ENCODE measurements around the gene USF1. TPM values are rescaled to one million over a fixed set of nuclear protein-coding genes. Genes with fewer than 3 reads are reported as not detected.
A peak's percentile ranks its signal among the peaks of the same experiment; 100 is the strongest.

USF1 gene
- total RNA-seq, 1 experiment from 2014 or later = 59.2 TPM

GRCh38 chr1:161018631-161018930 is 27.2 kb downstream of the USF1 start:
- Histone ChIP-seq H4K20me1 (ENCODE audit: control insufficient read depth, insufficient read depth, insufficient read length) (no peaks in the 10 kb centered on the region), H3T11ph (ENCODE audit: low read length) (no peak overlapping the region), H4K8ac (replicated peaks; ENCODE audit: insufficient read length, low read depth, low read length) (no peak overlapping the region), H3K27ac (ENCODE audit: insufficient read length, low read depth, low read length) (no peak overlapping the region), H3K27me3 (ENCODE audit: insufficient read depth, low read length) (no peaks in the 10 kb centered on the region), H3K23me2 (ENCODE audit: insufficient read length, low read depth, low read length, poor library complexity, severe bottlenecking) (peaks cover 8% of the 10 kb centered on the region), H3K4ac (ENCODE audit: low read depth, low read length) (no peak overlapping the region), H3K79me2 (ENCODE audit: insufficient read depth, low read length) (peaks cover 38% of the 10 kb centered on the region), H2BK120ac (ENCODE audit: low read depth, low read length, poor library complexity, severe bottlenecking) (no peak overlapping the region), H3K23ac (ENCODE audit: insufficient read length, low read depth, low read length) (no peak overlapping the region), H3K18ac (ENCODE audit: insufficient read length, low read depth, low read length) (no peak overlapping the region), H2AFZ (ENCODE audit: low read length) (no peak overlapping the region), H2BK20ac (ENCODE audit: low read depth, low read length, poor library complexity, severe bottlenecking) (no peak overlapping the region), H4K91ac (ENCODE audit: insufficient read length, low read depth, low read length) (no peak overlapping the region), H2BK15ac (ENCODE audit: low read depth, low read length) (no peak overlapping the region), H3K56ac (ENCODE audit: insufficient read length, low read depth, low read length) (no peak overlapping the region), H3K4me1 (ENCODE audit: insufficient read depth, low read length) (peaks cover 18% of the 10 kb centered on the region), H3K9ac (ENCODE audit: extremely low read depth, insufficient read length, low read length) (peak overlapping the region; percentile 2), H2AK5ac (ENCODE audit: insufficient read length, low read length) (no peak overlapping the region), H3K14ac (ENCODE audit: insufficient read depth, low read length) (no peak overlapping the region), H3K79me1 (ENCODE audit: insufficient read depth, low read depth, low read length, poor library complexity, severe bottlenecking) (no peaks in the 10 kb centered on the region), H3K4me2 (ENCODE audit: insufficient read depth, insufficient read length, low read length) (peak overlapping the region; percentile 71), H2BK12ac (ENCODE audit: insufficient read length, low read depth, low read length) (no peak overlapping the region), H3K9me3 (ENCODE audit: control insufficient read depth, low read depth, low read length) (no peaks in the 10 kb centered on the region), H2BK5ac (ENCODE audit: insufficient read length, low read length) (no peak overlapping the region), H4K5ac (ENCODE audit: insufficient read length, low read depth, low read length) (no peak overlapping the region)
- TF ChIP-seq CTCF (conservative IDR thresholded peaks at IDR 0.05) = no peak
- no peaks in the 10 kb centered on the region for H3K27me3 Mint-ChIP-seq (ENCODE audit: low read depth)
- H3K4me3 Mint-ChIP-seq = peak overlapping the region; percentile 87 to 96
- no peak for DNase-seq
- peaks cover 53 to 62% of the 10 kb centered on the region in 2 experiments for H3K4me1 Mint-ChIP-seq
- H3K9me3 Mint-ChIP-seq = no peaks in the 10 kb centered on the region; a peak in 1 of 5 replicates
- no CpG with 5 or more reads among the region's 1 CpG for WGBS (ENCODE audit: extremely low coverage, insufficient read length, low lambda C conversion rate)
- H3K27ac Mint-ChIP-seq = peak overlapping the region in 2 of 3 experiments; percentile 55 to 97; a peak in 5 of 7 replicates
- peaks cover 5 to 20% (median 20%) of the 10 kb centered on the region in 3 experiments; a peak in 4 of 7 replicates for H3K36me3 Mint-ChIP-seq (ENCODE audit: insufficient read depth in 1 of 3, low read depth in 3 of 3)
